ENCODE results near the gene UBE2Q2. TPM values are rescaled to one million over a fixed set of nuclear protein-coding genes. Genes with fewer than 3 reads are reported as not detected.

UBE2Q2 gene
- total RNA-seq, 3 donors from 2014 or later (not counting 1 experiment from before 2014, with no cell fraction given) = 39.5 to 64.6 (median 63.9) TPM

DNA sequence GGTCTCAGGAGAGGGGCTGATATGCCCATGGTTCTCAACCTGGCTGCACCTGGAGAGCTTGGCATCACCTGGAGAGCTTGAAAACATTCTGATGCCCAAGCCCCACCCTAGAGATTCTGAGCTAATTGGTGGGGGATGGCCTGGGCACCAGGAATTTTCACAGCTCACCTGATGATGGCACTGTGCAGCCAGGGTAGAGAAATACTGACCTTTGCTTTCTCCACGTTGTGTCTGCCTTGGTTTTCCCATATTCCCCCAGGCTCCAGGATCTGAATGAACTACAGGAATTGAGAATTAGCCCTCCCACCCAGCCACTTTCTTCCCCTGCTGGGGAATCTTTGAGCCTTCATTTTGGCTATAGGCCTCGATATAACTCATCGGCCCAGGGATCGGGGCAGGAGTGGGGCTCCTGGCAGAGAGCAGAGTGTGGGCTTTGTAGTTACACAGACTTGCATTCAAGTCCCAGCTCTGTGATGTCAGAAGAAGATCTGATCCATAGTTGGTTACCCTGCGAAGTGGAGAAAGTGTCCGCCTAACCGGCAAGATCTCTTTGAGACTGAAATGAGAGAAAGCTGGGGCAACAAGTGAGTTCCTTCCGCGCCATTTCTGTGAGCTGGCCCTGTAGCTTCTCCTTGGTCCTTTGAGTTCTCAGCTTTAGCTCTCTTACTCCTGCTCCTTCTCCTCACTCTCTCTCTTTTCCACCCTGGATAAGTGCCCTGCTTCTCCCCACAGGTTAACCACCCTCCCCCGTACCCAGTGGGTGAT, 33.1 kb upstream of the UBE2Q2 start:
- no peaks in the 10 kb centered on the region for H3K9me3 Mint-ChIP-seq
- DNase-seq (peak in 1 of 2 donors; percentile 42), ATAC-seq (peak in 1 of 3 donors; percentile 50)
- H3K9me3 ChIP-seq (ENCODE audit: control insufficient read depth, insufficient read depth, low read length) = no peaks in the 10 kb centered on the region
- H3K36me3 Mint-ChIP-seq = no peaks in the 10 kb centered on the region
- H3K4me1 Mint-ChIP-seq = peaks cover 0 to 6% of the 10 kb centered on the region in 2 donors
- no peak overlapping the region for H3K27ac Mint-ChIP-seq
- 85% methylated on average over 10 of the region's 10 CpGs for WGBS (ENCODE audit: insufficient coverage)
- H3K27me3 Mint-ChIP-seq (ENCODE audit: low read depth in 2 of 2) = peaks cover 10 to 12% of the 10 kb centered on the region in 2 donors
- TF ChIP-seq, protein P1, sequence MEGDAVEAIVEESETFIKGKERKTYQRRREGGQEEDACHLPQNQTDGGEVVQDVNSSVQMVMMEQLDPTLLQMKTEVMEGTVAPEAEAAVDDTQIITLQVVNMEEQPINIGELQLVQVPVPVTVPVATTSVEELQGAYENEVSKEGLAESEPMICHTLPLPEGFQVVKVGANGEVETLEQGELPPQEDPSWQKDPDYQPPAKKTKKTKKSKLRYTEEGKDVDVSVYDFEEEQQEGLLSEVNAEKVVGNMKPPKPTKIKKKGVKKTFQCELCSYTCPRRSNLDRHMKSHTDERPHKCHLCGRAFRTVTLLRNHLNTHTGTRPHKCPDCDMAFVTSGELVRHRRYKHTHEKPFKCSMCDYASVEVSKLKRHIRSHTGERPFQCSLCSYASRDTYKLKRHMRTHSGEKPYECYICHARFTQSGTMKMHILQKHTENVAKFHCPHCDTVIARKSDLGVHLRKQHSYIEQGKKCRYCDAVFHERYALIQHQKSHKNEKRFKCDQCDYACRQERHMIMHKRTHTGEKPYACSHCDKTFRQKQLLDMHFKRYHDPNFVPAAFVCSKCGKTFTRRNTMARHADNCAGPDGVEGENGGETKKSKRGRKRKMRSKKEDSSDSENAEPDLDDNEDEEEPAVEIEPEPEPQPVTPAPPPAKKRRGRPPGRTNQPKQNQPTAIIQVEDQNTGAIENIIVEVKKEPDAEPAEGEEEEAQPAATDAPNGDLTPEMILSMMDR (IDR thresholded peaks at IDR 0.05) = no peak
- no peaks in the 10 kb centered on the region for H3K27me3 ChIP-seq (ENCODE audit: control insufficient read depth, insufficient read depth, low read length)
- intact Hi-C loops (cut with micrococcal nuclease) = loop anchor here (10.0 kb wide), 1 partner anchor 325 kb away; no protein-coding TSS in a partner anchor
- H3K36me3 ChIP-seq (ENCODE audit: control insufficient read depth, insufficient read depth, low read length) = no peaks in the 10 kb centered on the region
- H3K4me3 Mint-ChIP-seq = no peak overlapping the region
- no peak overlapping the region for H3K27ac ChIP-seq (ENCODE audit: low read length)
- no peak overlapping the region for H3K4me3 ChIP-seq (ENCODE audit: low read length)
- H3K4me1 ChIP-seq (ENCODE audit: control insufficient read depth, insufficient read depth, low read length) = no peaks in the 10 kb centered on the region

DNA sequence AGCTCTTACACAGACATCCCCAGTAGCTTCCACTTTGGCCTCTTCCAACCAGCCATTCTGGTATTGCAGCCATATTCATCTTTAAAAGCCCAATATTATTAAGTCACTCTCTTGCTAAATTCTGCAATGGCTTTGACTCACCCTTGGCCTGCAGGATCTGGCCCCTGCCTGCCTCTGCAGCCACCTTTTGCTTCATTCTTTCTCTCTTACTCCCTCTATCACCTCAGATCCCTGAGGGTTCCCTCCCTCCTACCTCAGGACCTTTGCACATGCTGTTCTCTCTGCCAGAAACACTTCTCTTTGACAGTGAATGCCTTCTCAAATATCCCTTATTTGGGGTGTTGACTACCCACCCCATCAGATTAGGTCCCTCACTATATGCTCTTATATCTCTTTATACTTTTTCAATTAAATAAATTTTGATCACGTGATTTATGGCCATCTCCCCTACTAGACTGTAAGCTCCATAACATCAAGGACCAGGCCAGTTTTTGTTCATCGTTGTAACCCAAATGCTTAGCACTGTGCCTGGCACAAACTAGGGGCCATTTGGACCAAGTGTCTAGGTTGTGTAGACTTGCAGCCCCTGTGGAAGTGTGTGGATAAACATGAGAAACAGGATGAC, 32.3 kb upstream of the UBE2Q2 start:
- Histone ChIP-seq H3K27ac (ENCODE audit: low read length) (no peak overlapping the region), H3K4me1 (ENCODE audit: control insufficient read depth, insufficient read depth, low read length) (no peaks in the 10 kb centered on the region), H3K4me3 (ENCODE audit: low read length) (no peak overlapping the region), H3K27me3 (ENCODE audit: control insufficient read depth, insufficient read depth, low read length) (no peaks in the 10 kb centered on the region), H3K36me3 (ENCODE audit: control insufficient read depth, insufficient read depth, low read length) (no peaks in the 10 kb centered on the region), H3K9me3 (ENCODE audit: control insufficient read depth, insufficient read depth, low read length) (no peaks in the 10 kb centered on the region)
- Mint-ChIP-seq H3K27me3 (ENCODE audit: low read depth in 2 of 2) (peaks cover 9 to 11% of the 10 kb centered on the region in 2 donors), H3K4me3 (no peak overlapping the region), H3K9me3 (no peaks in the 10 kb centered on the region), H3K36me3 (no peaks in the 10 kb centered on the region), H3K27ac (no peak overlapping the region), H3K4me1 (peaks cover 0 to 6% of the 10 kb centered on the region in 2 donors)
- intact Hi-C loops (cut with micrococcal nuclease) = loop anchor here (10.0 kb wide), 1 partner anchor 324 kb away; no protein-coding TSS in a partner anchor
- ATAC-seq (no peak), DNase-seq (no peak)
- TF ChIP-seq, protein P1 (IDR thresholded peaks at IDR 0.05) = no peak
- 98% methylated on average over 2 of the region's 2 CpGs for WGBS (ENCODE audit: insufficient coverage)

DNA sequence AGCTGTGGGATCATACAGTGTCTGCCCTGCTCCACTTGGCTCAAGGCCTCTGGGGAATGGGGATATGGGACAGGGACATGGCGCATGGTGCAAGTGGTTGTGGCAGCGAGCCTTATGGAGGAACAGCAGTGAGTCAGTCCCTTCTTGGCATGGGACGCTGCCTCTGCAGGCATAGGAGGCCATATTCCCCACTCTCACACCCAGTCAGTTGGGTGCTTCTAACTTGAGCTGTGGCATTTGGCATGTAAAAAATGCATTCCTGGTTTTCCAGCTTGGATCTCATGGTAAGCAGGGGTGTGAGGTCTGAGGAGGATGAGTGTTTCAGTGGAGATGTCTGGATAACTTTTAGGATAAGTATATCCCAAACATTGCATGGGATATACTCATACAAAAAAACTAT, 31.6 kb upstream of the UBE2Q2 start:
- 96% methylated on average over 3 of the region's 3 CpGs for WGBS (ENCODE audit: insufficient coverage)
- H3K4me3 ChIP-seq (ENCODE audit: low read length) = no peak overlapping the region
- H3K4me3 Mint-ChIP-seq = no peak overlapping the region
- H3K36me3 ChIP-seq (ENCODE audit: control insufficient read depth, insufficient read depth, low read length) = no peaks in the 10 kb centered on the region
- no peaks in the 10 kb centered on the region for H3K9me3 Mint-ChIP-seq
- no peaks in the 10 kb centered on the region for H3K9me3 ChIP-seq (ENCODE audit: control insufficient read depth, insufficient read depth, low read length)
- ATAC-seq = no peak
- peaks cover 2 to 5% of the 10 kb centered on the region in 2 donors for H3K27me3 Mint-ChIP-seq (ENCODE audit: low read depth in 2 of 2)
- intact Hi-C loops (cut with micrococcal nuclease) = loop anchor here (10.0 kb wide), 1 partner anchor 323 kb away; no protein-coding TSS in a partner anchor
- H3K4me1 ChIP-seq (ENCODE audit: control insufficient read depth, insufficient read depth, low read length) = no peaks in the 10 kb centered on the region
- no peaks in the 10 kb centered on the region for H3K36me3 Mint-ChIP-seq
- no peak overlapping the region for H3K27ac Mint-ChIP-seq
- H3K27ac ChIP-seq (ENCODE audit: low read length) = no peak overlapping the region
- no peak for DNase-seq
- peaks cover 0 to 6% of the 10 kb centered on the region in 2 donors for H3K4me1 Mint-ChIP-seq
- H3K27me3 ChIP-seq (ENCODE audit: control insufficient read depth, insufficient read depth, low read length) = no peaks in the 10 kb centered on the region
- TF ChIP-seq, protein P1 (IDR thresholded peaks at IDR 0.05) = no peak

All from natural killer cell (primary cell).